ENCODE measurements around the gene FHAD1.
"Not testable (repeated sequence)": the region's sequence is repeated elsewhere in the genome, so short reads cannot be mapped to it uniquely, and the experiment has no call there.

Gene FHAD1

GRCh38 chr1:15289251-15289651 is 42.2 kb downstream of the FHAD1 start:
- no peak for DNase-seq (ENCODE audit: low read depth)
- no peak for TF ChIP-seq CTCF (IDR thresholded peaks at IDR 0.05; ENCODE audit: low read depth, low read length, missing control alignments)

GRCh38 chr1:15290382-15290781 is 43.4 kb downstream of the FHAD1 start:
- no peak overlapping the region for H3K4me3 ChIP-seq (ENCODE audit: low read depth, low read length)
- DNase-seq (ENCODE audit: low read depth): no peak
- no peak for TF ChIP-seq CTCF (IDR thresholded peaks at IDR 0.05; ENCODE audit: low read depth, low read length, missing control alignments)

More at GRCh38 chr1:15289251-15289651, 42.2 kb downstream of the FHAD1 start:
- H3K4me3 ChIP-seq (ENCODE audit: low read depth, low read length): no peak overlapping the region

GRCh38 chr1:15295696-15296095 is 48.7 kb downstream of the FHAD1 start:
- H3K4me3 ChIP-seq (ENCODE audit: low read depth, low read length): no peak overlapping the region
- DNase-seq (ENCODE audit: low read depth): no peak
- TF ChIP-seq CTCF (IDR thresholded peaks at IDR 0.05; ENCODE audit: low read depth, low read length, missing control alignments): no peak

- no peak overlapping the region for H3K4me3 ChIP-seq (ENCODE audit: low read depth, low read length)
- TF ChIP-seq CTCF (IDR thresholded peaks at IDR 0.05; ENCODE audit: low read depth, low read length, missing control alignments): no peak
- DNase-seq (ENCODE audit: low read depth): no peak
Measured at GRCh38 chr1:15296585-15297321, 49.7 kb downstream of the FHAD1 start.

- not testable (repeated sequence) for DNase-seq (ENCODE audit: low read depth)
Measured at GRCh38 chr1:15297975-15298374, 51.0 kb downstream of the FHAD1 start.

GRCh38 chr1:15299179-15299578 is 52.2 kb downstream of the FHAD1 start:
- no peak for DNase-seq (ENCODE audit: low read depth)
- H3K4me3 ChIP-seq (ENCODE audit: low read depth, low read length): no peak overlapping the region
- TF ChIP-seq CTCF (IDR thresholded peaks at IDR 0.05; ENCODE audit: low read depth, low read length, missing control alignments): no peak

More at GRCh38 chr1:15297975-15298374, 51.0 kb downstream of the FHAD1 start:
- H3K4me3 ChIP-seq (ENCODE audit: low read depth, low read length): not testable (repeated sequence)

GRCh38 chr1:15299806-15300205 is 52.8 kb downstream of the FHAD1 start:
- H3K4me3 ChIP-seq (ENCODE audit: low read depth, low read length): no peak overlapping the region
- DNase-seq (ENCODE audit: low read depth): no peak
- no peak for TF ChIP-seq CTCF (IDR thresholded peaks at IDR 0.05; ENCODE audit: low read depth, low read length, missing control alignments)

All from GM12864 (cell line).